Coronary artery (tissue), 2 donors: ENCODE data around the gene MYO7A.

ENCODE experiments used
- DNase-seq: peaks from one replicate; pipeline ENCODE4 v3.0.0-alpha.2; 2017; ENCODE audit warnings: low spot score
- H3K27ac ChIP-seq, 2 donors: fragments of 200-600 bp; sonication (generic); one replicate each; pipeline ENCODE4 v1.5.1; 2016 to 2019
- H3K4me3 ChIP-seq: fragments of 200-600 bp; sonication (generic); 2 replicates; pipeline ENCODE4 v1.5.1; 2016; ENCODE audit warnings: mild to moderate bottlenecking, moderate library complexity
- CTCF ChIP-seq: fragments of 200-600 bp; sonication (generic); IDR thresholded peaks from one replicate; pipeline ENCODE4 v1.5.1; 2019; ENCODE audit warnings: antibody characterized with exemption

The MYO7A gene

GRCh38 chr11:77136784-77137420 is 8.9 kb downstream of the MYO7A start:
- TF ChIP-seq CTCF, result no peak
- no peak for DNase-seq
- Histone ChIP-seq H3K4me3 (no peak overlapping the region), H3K27ac (no peak overlapping the region)

- no peak for TF ChIP-seq CTCF
- Histone ChIP-seq H3K4me3 (no peak overlapping the region), H3K27ac (no peak overlapping the region)
- no peak for DNase-seq
Observed at GRCh38 chr11:77137421-77137820, 9.4 kb downstream of the MYO7A start.

GRCh38 chr11:77138106-77138649 is 10.1 kb downstream of the MYO7A start:
- no peak overlapping the region for H3K4me3 ChIP-seq
- no peak for DNase-seq
- TF ChIP-seq CTCF, result no peak
- no peak overlapping the region for H3K27ac ChIP-seq

DNA sequence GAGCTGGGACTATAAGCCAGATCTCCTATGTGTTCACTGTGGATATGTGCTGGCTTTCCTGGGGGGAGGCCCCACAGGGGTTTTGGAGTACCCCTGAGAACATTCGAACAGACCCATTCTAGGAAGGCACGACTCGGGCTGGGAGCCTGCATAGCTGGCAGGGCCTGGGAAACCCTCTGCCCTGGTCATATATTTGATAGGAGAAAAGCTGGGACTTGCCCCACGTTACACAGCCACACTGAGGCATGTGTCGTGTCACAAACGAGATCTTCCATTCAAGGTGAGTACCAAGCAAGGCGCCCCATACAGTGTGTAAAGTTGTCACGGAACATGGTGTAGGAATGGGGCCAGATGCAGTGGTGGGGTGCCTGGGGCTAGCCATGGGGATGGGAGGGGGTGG is 11.2 kb downstream of the MYO7A start:
- TF ChIP-seq CTCF, result no peak
- Histone ChIP-seq H3K4me3 (no peak overlapping the region), H3K27ac (no peak overlapping the region)
- no peak for DNase-seq

- H3K27ac ChIP-seq, result peak overlapping the region in 1 of 2 donors; percentile 46
- DNase-seq, result no peak
- H3K4me3 ChIP-seq, result no peak overlapping the region
- no peak for TF ChIP-seq CTCF
Observed at GRCh38 chr11:77140231-77140851, 12.3 kb downstream of the MYO7A start.

DNA sequence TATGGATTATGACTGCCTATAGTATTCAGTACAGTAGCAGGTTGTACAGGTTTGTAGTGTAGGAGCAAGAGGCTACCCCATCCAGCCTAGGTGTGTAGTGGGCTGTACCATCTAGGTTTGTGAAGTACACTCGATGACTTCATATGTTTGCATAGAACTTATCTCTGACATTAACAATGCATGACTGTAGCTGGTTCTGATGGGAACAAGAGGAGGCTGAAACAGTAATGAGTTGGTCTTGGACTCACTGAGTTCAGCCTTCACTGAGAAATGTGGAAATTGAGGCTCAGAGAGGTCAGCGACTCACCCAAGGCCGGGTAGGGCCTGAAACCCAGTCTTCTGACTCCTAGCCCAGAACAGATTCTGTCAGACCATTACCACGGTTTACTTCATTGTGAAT is 13.0 kb downstream of the MYO7A start:
- peak overlapping the region in 1 of 2 donors; percentile 46 for H3K27ac ChIP-seq
- TF ChIP-seq CTCF, result no peak
- no peak for DNase-seq
- H3K4me3 ChIP-seq, result no peak overlapping the region

- Histone ChIP-seq H3K4me3 (no peak overlapping the region), H3K27ac (no peak overlapping the region)
- no peak for TF ChIP-seq CTCF
- DNase-seq, result no peak
Observed at GRCh38 chr11:77141475-77141874, 13.4 kb downstream of the MYO7A start.
